SK-N-SH (cell line): Measurements from ENCODE around the gene ALG3. TPM values are rescaled to one million over a fixed set of nuclear protein-coding genes. Genes with fewer than 3 reads are reported as not detected.

Source experiments
- CTCF ChIA-PET: fragments of 300-600, 350-600 bp; formaldehyde crosslinking; extraction: SDS; loops from one replicate; lab custom pipeline; 2021; lab: Yijun Ruan, JAX
- POLR2A ChIA-PET: fragments of 350-600 bp; sonication (Branson Sonifier 250); formaldehyde crosslinking; extraction: SDS; loops from one replicate; lab custom pipeline; 2020; ENCODE audit warnings: antibody characterized with exemption, inconsistent platforms; lab: Yijun Ruan, JAX
- DNase-seq: peaks from one replicate; pipeline ENCODE4 v3.0.0; 2012
- H2AFZ ChIP-seq: fragments of 200-600 bp; sonication (generic); 2 replicates; pipeline ENCODE4 v1.8.1; 2016; ENCODE audit warnings: antibody characterized with exemption, mild to moderate bottlenecking, low read depth
- H3F3A ChIP-seq: fragments of 200-600 bp; sonication (generic); replicated peaks from 2 replicates; pipeline ENCODE3; 2016; ENCODE audit warnings: antibody characterized with exemption, mild to moderate bottlenecking; ENCODE audit not compliant: insufficient read depth
- H3K27ac ChIP-seq, 2 experiments: fragments of 200-500 bp in 1 of 2; fragments of 200-600 bp in 1 of 2; sonication (Bioruptor generic) in 1 of 2; sonication (generic), shearing (Covaris generic) in 1 of 2; 2 replicates each; pipeline versions ENCODE4 v1.5.1 to v1.6.1; 2014 to 2016; ENCODE audit warnings: low read depth in 2 of 2, inconsistent platforms in 1 of 2, low read length in 1 of 2, mild to moderate bottlenecking in 1 of 2, mixed read lengths in 1 of 2
- H3K27me3 ChIP-seq: fragments of 200-600 bp; sonication (generic), shearing (Covaris generic); 2 replicates; pipeline ENCODE4 v1.6.1; 2016; ENCODE audit warnings: mixed run types; ENCODE audit not compliant: insufficient read depth
- H3K36me3 ChIP-seq, 2 experiments: fragments of 200-500 bp in 1 of 2; fragments of 200-600 bp in 1 of 2; sonication (Bioruptor generic) in 1 of 2; sonication (generic) in 1 of 2; replicated peaks in 1 of 2; 2 replicates each; pipeline versions ENCODE3 to v1.5.1; 2014 to 2016; ENCODE audit warnings: low read length in 1 of 2, mild to moderate bottlenecking in 1 of 2; ENCODE audit not compliant: insufficient read depth in 2 of 2, control insufficient read depth in 1 of 2
- H3K4me1 ChIP-seq, 2 experiments: fragments of 200-500 bp in 1 of 2; fragments of 200-600 bp in 1 of 2; sonication (Bioruptor generic) in 1 of 2; sonication (generic), shearing (Covaris generic) in 1 of 2; 2 replicates each; pipeline versions ENCODE4 v1.5.1 to v1.6.1; 2014 to 2016; ENCODE audit warnings: low read depth in 1 of 2, low read length in 1 of 2, mixed run types in 1 of 2; ENCODE audit not compliant: insufficient read depth in 2 of 2, control insufficient read depth in 1 of 2
- H3K4me2 ChIP-seq: fragments of 200-600 bp; sonication (generic), shearing (Covaris generic); 2 replicates; pipeline ENCODE4 v1.6.1; 2017; ENCODE audit warnings: mixed run types
- H3K4me3 ChIP-seq, 2 experiments: fragments of 200-500 bp in 1 of 2; fragments of 200-600 bp in 1 of 2; sonication (Bioruptor generic) in 1 of 2; sonication (generic), shearing (Covaris generic) in 1 of 2; 2 replicates each; pipeline versions ENCODE4 v1.5.1 to v1.8.1; 2014 to 2016; ENCODE audit warnings: low read depth in 2 of 2, inconsistent platforms in 1 of 2, low read length in 1 of 2, mild to moderate bottlenecking in 1 of 2, mixed read lengths in 1 of 2, moderate library complexity in 1 of 2
- H3K79me2 ChIP-seq: fragments of 200-600 bp; sonication (generic); 2 replicates; pipeline ENCODE4 v1.8.1; 2017; ENCODE audit warnings: mild to moderate bottlenecking; ENCODE audit not compliant: insufficient read depth
- H3K9ac ChIP-seq: fragments of 200-600 bp; sonication (generic); 2 replicates; pipeline ENCODE4 v1.6.1; 2017; ENCODE audit warnings: mixed run types
- H3K9me2 ChIP-seq: fragments of 200-600 bp; sonication (generic); 2 replicates; pipeline ENCODE4 v1.6.1; 2017; ENCODE audit warnings: mixed run types
- H3K9me3 ChIP-seq: fragments of 200-600 bp; sonication (generic); 2 replicates; pipeline ENCODE4 v1.6.1; 2017; ENCODE audit warnings: mixed run types, mild to moderate bottlenecking, moderate library complexity
- H4K20me1 ChIP-seq: fragments of 200-600 bp; sonication (generic); 2 replicates; pipeline ENCODE4 v1.6.1; 2017; ENCODE audit warnings: mild to moderate bottlenecking, mixed run types; ENCODE audit not compliant: insufficient read depth
- CHD2 ChIP-seq: fragments of 150-350 bp; IDR thresholded peaks from 2 replicates; pipeline ENCODE4 v1.6.1; 2018; ENCODE audit warnings: low read length; ENCODE audit not compliant: partially characterized antibody
- ELF1 ChIP-seq: IDR thresholded peaks from 2 replicates; pipeline ENCODE4 v1.4.0; 2012
- EP300 ChIP-seq, 2 experiments: IDR thresholded peaks; 2 replicates each; pipeline versions ENCODE4 v1.4.0 to v1.6.1; 2012; ENCODE audit warnings: borderline replicate concordance in 1 of 2, low read depth in 1 of 2, low read length in 1 of 2
- GABPA ChIP-seq: IDR thresholded peaks from 2 replicates; pipeline ENCODE4 v1.4.0; 2012; ENCODE audit warnings: low read depth, mild to moderate bottlenecking
- GATA2 ChIP-seq: sonication (generic); formaldehyde crosslinking; IDR thresholded peaks from 2 replicates; pipeline ENCODE4 v1.5.0; 2020; ENCODE audit warnings: mild to moderate bottlenecking, missing genetic modification reagents
- JUND ChIP-seq: IDR thresholded peaks from 2 replicates; pipeline ENCODE4 v1.4.0; 2012
- MEF2A ChIP-seq: IDR thresholded peaks from 2 replicates; pipeline ENCODE4 v1.4.0; 2012; ENCODE audit warnings: low read depth, borderline replicate concordance
- MXI1 ChIP-seq: IDR thresholded peaks from 2 replicates; pipeline ENCODE4 v1.6.1; 2012; ENCODE audit warnings: mild to moderate bottlenecking, low read depth, low read length, improper control_type of control experiment
- NFIC ChIP-seq: IDR thresholded peaks from 2 replicates; pipeline ENCODE4 v1.4.0; 2012; ENCODE audit warnings: borderline replicate concordance
- NRF1 ChIP-seq: IDR thresholded peaks from 2 replicates; pipeline ENCODE4 v1.6.1; 2012; ENCODE audit warnings: low read depth, mild to moderate bottlenecking, low read length
- PBX3 ChIP-seq: IDR thresholded peaks from 2 replicates; pipeline ENCODE4; 2012
- POLR2AphosphoS5 ChIP-seq: IDR thresholded peaks from 2 replicates; pipeline ENCODE4 v1.6.1; 2012; ENCODE audit warnings: low read depth, low read length
- RAD21 ChIP-seq: IDR thresholded peaks from 2 replicates; pipeline ENCODE4 v1.6.1; 2012; ENCODE audit warnings: mild to moderate bottlenecking, low read length
- RCOR1 ChIP-seq: fragments of 150-350 bp; IDR thresholded peaks from 2 replicates; pipeline ENCODE4 v1.6.1; 2017; ENCODE audit warnings: antibody characterized with exemption, low read length
- RXRA ChIP-seq: IDR thresholded peaks from 2 replicates; pipeline ENCODE4 v1.4.0; 2012; ENCODE audit warnings: low read depth, mild to moderate bottlenecking, borderline replicate concordance
- SIN3A ChIP-seq: IDR thresholded peaks from 2 replicates; pipeline ENCODE4 v1.6.1; 2012; ENCODE audit warnings: low read depth, mild to moderate bottlenecking, low read length, moderate library complexity, borderline replicate concordance
- TEAD4 ChIP-seq: IDR thresholded peaks from 2 replicates; pipeline ENCODE4 v1.4.0; 2012; ENCODE audit warnings: mild to moderate bottlenecking, borderline replicate concordance; ENCODE audit not compliant: insufficient read depth
- USF1 ChIP-seq: IDR thresholded peaks from 2 replicates; pipeline ENCODE4 v1.4.0; 2012; ENCODE audit warnings: low read depth, borderline replicate concordance
- USF2 ChIP-seq: fragments of 150-350 bp; IDR thresholded peaks from 2 replicates; pipeline ENCODE4 v1.6.1; 2017; ENCODE audit warnings: antibody characterized with exemption, low read length, low read depth, borderline replicate concordance
- ZBTB33 ChIP-seq: IDR thresholded peaks from 2 replicates; pipeline ENCODE4 v1.4.0; 2012; ENCODE audit warnings: low read depth, borderline replicate concordance
- WGBS: methylation state at CpG from one replicate; pipeline ENCODE4 v1.1.6; 2017; ENCODE audit warnings: low lambda C conversion rate; 5-methylcytosine and 5-hydroxymethylcytosine counted together
- polyA plus RNA-seq, 3 experiments: library from polyadenylated mRNA; depleted of rRNA; stranded (reverse); fragments of >200 nt; gene quantifications; 2 replicates each; pipeline ENCODE4 v1.2.3, GENCODE V29; 2012

Gene ALG3
- polyA plus RNA-seq, 1 of the 3 experiments (the other 2 are of a cell fraction), result 66.0 TPM

GRCh38 chr3:184236636-184237035 is 12.1 kb downstream of the ALG3 start (continued):
- TF ChIP-seq ZBTB33 (no peak), TEAD4 (no peak)

GRCh38 chr3:184236033-184236410 is 12.7 kb downstream of the ALG3 start:
- Histone ChIP-seq H3K9me2 (no peaks in the 10 kb centered on the region), H3K4me3 (no peak overlapping the region), H3F3A (no peaks in the 10 kb centered on the region), H3K4me2 (no peak overlapping the region), H3K27me3 (peaks cover 13% of the 10 kb centered on the region), H3K27ac (no peak overlapping the region), H3K79me2 (no peaks in the 10 kb centered on the region), H2AFZ (no peak overlapping the region), H3K9me3 (no peaks in the 10 kb centered on the region), H3K9ac (no peak overlapping the region), H3K4me1 (peaks cover 0 to 12% of the 10 kb centered on the region in 2 experiments; a peak in 2 of 4 replicates), H4K20me1 (no peaks in the 10 kb centered on the region), H3K36me3 (no peaks in the 10 kb centered on the region)
- 79% methylated on average over 10 of the region's 14 CpGs for WGBS
- DNase-seq, result no peak
- ChIA-PET CTCF (interaction anchor here (1.0 to 3.5 kb wide), 4 partner anchors 8 to 49 kb away, joined by 3 to 25 read pairs (median 14); partner anchors contain the start of genes EEF1AKMT4 and VWA5B2), POLR2A (no interaction called here)
- TF ChIP-seq JUND (no peak), SIN3A (no peak), MXI1 (no peak), PBX3 (no peak), EP300 (IDR thresholded peaks at IDR 0.05; ENCODE audit: borderline replicate concordance in 1 of 2, low read depth in 1 of 2, low read length in 1 of 2) (no peak), GABPA (no peak)

- Histone ChIP-seq H3K27ac (no peak overlapping the region), H3K27me3 (peaks cover 15% of the 10 kb centered on the region), H3K9me3 (no peaks in the 10 kb centered on the region), H3K36me3 (no peaks in the 10 kb centered on the region), H3F3A (no peaks in the 10 kb centered on the region), H3K9me2 (no peaks in the 10 kb centered on the region), H3K9ac (no peak overlapping the region), H4K20me1 (no peaks in the 10 kb centered on the region), H3K4me2 (no peak overlapping the region), H3K4me1 (peaks cover 0 to 13% of the 10 kb centered on the region in 2 experiments; a peak in 2 of 4 replicates), H3K4me3 (no peak overlapping the region), H3K79me2 (no peaks in the 10 kb centered on the region), H2AFZ (no peak overlapping the region)
- DNase-seq, result no peak
- POLR2A ChIA-PET, result no interaction called here
- 86% methylated on average over 4 of the region's 4 CpGs for WGBS
- CTCF ChIA-PET, result interaction anchor here (1.7 to 3.5 kb wide), 3 partner anchors 7 to 90 kb away, joined by 5 to 25 read pairs (median 8); partner anchors contain the start of genes EEF1AKMT4 and VWA5B2
- TF ChIP-seq RCOR1, result no peak
- TF ChIP-seq POLR2AphosphoS5, result no peak
- TF ChIP-seq GATA2, result no peak
- no peak for TF ChIP-seq ELF1
- TF ChIP-seq RAD21, result no peak
- TF ChIP-seq RXRA, result no peak
- no peak for TF ChIP-seq EP300 (IDR thresholded peaks at IDR 0.05; ENCODE audit: borderline replicate concordance in 1 of 2, low read depth in 1 of 2, low read length in 1 of 2)
- TF ChIP-seq NRF1, result no peak
- no peak for TF ChIP-seq USF1
- no peak for TF ChIP-seq MEF2A
- no peak for TF ChIP-seq NFIC
- no peak for TF ChIP-seq GABPA
- no peak for TF ChIP-seq SIN3A
- no peak for TF ChIP-seq USF2
- TF ChIP-seq CHD2, result no peak
Observed at GRCh38 chr3:184235381-184236032, 13.3 kb downstream of the ALG3 start.
